ENCODE data around the gene SLC5A2.
"Not testable (repeated sequence)": the region's sequence is repeated elsewhere in the genome, so short reads cannot be mapped to it uniquely, and the experiment has no call there.

The SLC5A2 gene

DNA sequence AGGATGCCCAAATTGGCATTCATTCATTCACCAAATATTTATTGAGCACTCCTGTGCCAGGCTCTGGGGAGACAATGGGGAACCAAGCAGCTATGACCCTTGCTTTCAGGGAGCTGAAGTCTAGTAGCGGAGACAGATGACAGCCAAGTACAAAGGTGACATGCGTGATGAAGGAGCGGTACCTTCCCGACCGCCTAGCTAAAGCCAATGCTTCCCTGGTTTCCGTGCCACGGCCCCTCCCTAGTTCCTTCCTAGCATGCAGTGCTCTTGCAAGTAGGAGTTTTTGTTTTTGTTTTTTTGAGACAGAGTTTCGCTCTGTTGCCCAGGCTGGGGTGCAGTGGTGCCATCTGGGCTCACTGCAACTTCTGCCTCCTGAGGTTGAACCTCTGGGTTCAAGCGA lies 3.2 kb upstream of the SLC5A2 start:
- TF ChIP-seq, protein P1, sequence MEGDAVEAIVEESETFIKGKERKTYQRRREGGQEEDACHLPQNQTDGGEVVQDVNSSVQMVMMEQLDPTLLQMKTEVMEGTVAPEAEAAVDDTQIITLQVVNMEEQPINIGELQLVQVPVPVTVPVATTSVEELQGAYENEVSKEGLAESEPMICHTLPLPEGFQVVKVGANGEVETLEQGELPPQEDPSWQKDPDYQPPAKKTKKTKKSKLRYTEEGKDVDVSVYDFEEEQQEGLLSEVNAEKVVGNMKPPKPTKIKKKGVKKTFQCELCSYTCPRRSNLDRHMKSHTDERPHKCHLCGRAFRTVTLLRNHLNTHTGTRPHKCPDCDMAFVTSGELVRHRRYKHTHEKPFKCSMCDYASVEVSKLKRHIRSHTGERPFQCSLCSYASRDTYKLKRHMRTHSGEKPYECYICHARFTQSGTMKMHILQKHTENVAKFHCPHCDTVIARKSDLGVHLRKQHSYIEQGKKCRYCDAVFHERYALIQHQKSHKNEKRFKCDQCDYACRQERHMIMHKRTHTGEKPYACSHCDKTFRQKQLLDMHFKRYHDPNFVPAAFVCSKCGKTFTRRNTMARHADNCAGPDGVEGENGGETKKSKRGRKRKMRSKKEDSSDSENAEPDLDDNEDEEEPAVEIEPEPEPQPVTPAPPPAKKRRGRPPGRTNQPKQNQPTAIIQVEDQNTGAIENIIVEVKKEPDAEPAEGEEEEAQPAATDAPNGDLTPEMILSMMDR (IDR thresholded peaks at IDR 0.05; ENCODE audit: low read length), result no peak
- TF ChIP-seq EZH2phosphoT487 (IDR thresholded peaks at IDR 0.05; ENCODE audit: low read length), result no peak
- TF ChIP-seq EZH2 (optimal IDR thresholded peaks at IDR 0.05; ENCODE audit: low read depth, low read length), result no peak
- H2AFZ ChIP-seq (ENCODE audit: low read length), result no peak overlapping the region
- no peaks in the 10 kb centered on the region for H3K79me2 ChIP-seq (ENCODE audit: low read length)
- peaks cover 23% of the 10 kb centered on the region; the same call in 1 of the 2 replicates for H3K27me3 ChIP-seq (replicated peaks; ENCODE audit: insufficient read depth, low read length)
- H3K9ac ChIP-seq (ENCODE audit: low read length), result no peak overlapping the region
- no peaks in the 10 kb centered on the region for H3K9me2 ChIP-seq (replicated peaks; ENCODE audit: insufficient read depth, low read length)
- H3K4me3 ChIP-seq (ENCODE audit: low read length), result no peak overlapping the region
- H3K9me3 ChIP-seq (replicated peaks; ENCODE audit: insufficient read depth, low read length), result no peaks in the 10 kb centered on the region
- no peaks in the 10 kb centered on the region for H3K4me1 ChIP-seq (ENCODE audit: low read length)
- no peaks in the 10 kb centered on the region for H4K20me1 ChIP-seq (ENCODE audit: insufficient read depth, low read length)
- DNase-seq, result no peak
- no peaks in the 10 kb centered on the region for H3F3A ChIP-seq (ENCODE audit: insufficient read depth, low read length)
- H3K4me2 ChIP-seq (ENCODE audit: low read depth, low read length), result no peak overlapping the region
- no peaks in the 10 kb centered on the region for H3K36me3 ChIP-seq (replicated peaks; ENCODE audit: insufficient read depth, low read length)
- H3K27ac ChIP-seq (ENCODE audit: low read length), result no peak overlapping the region

DNA sequence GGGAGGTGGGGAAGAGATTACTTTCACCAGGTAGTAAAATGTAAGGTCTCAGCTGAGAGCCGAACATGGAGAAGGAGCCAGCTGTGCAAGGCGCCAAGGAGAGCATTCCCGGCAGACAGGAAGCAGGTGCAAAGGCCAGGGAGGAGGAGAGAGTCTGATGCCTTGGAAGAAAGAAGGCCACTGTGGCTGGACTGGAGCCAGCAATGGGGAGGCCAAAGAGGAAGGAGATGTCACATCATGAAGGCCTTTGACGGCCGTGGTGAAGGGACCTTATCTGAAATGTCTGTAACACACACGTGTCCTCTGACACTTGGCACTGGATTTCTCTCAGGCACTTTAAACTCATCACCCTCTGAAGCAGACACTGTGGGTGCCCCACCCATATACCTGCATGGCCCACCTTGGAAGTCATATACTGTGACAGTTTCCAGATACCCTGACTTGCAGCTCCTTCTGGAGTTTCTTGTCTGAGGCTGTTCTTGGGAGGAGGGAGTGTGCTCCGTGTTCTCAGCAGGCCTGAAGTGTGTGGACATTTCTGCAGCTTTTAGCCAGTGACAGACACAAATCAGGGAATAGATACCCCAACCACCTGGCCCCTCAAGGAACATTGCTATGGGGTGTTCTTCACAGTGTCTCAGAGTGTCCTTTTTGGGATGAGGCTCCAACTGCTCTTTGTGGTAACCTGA lies 1.9 kb upstream of the SLC5A2 start:
- no peaks in the 10 kb centered on the region for H3K36me3 ChIP-seq (replicated peaks; ENCODE audit: insufficient read depth, low read length)
- TF ChIP-seq, protein P1 (IDR thresholded peaks at IDR 0.05; ENCODE audit: low read length), result no peak
- no peak for TF ChIP-seq EZH2phosphoT487 (IDR thresholded peaks at IDR 0.05; ENCODE audit: low read length)
- no peak for TF ChIP-seq EZH2 (optimal IDR thresholded peaks at IDR 0.05; ENCODE audit: low read depth, low read length)
- H3K9me2 ChIP-seq (replicated peaks; ENCODE audit: insufficient read depth, low read length), result no peaks in the 10 kb centered on the region
- H4K20me1 ChIP-seq (ENCODE audit: insufficient read depth, low read length), result no peaks in the 10 kb centered on the region
- H3K27ac ChIP-seq (ENCODE audit: low read length), result no peak overlapping the region
- no peaks in the 10 kb centered on the region for H3F3A ChIP-seq (ENCODE audit: insufficient read depth, low read length)
- no peaks in the 10 kb centered on the region for H3K79me2 ChIP-seq (ENCODE audit: low read length)
- no peak overlapping the region for H3K4me3 ChIP-seq (ENCODE audit: low read length)
- H3K9ac ChIP-seq (ENCODE audit: low read length), result no peak overlapping the region
- H3K4me2 ChIP-seq (ENCODE audit: low read depth, low read length), result no peak overlapping the region
- no peaks in the 10 kb centered on the region for H3K4me1 ChIP-seq (ENCODE audit: low read length)
- no peak overlapping the region for H2AFZ ChIP-seq (ENCODE audit: low read length)
- no peaks in the 10 kb centered on the region for H3K9me3 ChIP-seq (replicated peaks; ENCODE audit: insufficient read depth, low read length)
- 0 out of 2 replicates have a peak, but pooled peaks cover 13% of the 10 kb centered on the region for H3K27me3 ChIP-seq (replicated peaks; ENCODE audit: insufficient read depth, low read length)
- no peak for DNase-seq

DNA sequence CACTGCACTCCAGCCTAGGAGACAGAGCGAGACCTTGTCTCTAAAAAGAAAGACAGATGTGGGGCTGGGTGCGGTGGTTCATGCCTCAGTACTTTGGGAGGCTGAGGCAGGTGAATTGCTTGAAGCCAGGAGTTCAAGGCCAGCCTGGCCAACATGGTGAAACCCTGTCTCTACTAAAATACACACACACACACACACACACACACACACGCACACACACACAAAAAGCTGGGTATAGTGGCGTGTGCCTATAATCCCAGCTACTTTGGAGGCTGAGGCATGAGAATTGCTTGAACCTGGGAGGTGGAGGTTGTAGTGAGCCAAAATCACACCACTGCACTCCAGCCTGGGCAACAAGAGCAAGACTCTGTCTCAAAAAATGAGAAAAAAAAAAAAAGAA lies 1.1 kb downstream of the SLC5A2 start:
- not testable (repeated sequence) for H3K36me3 ChIP-seq (replicated peaks; ENCODE audit: insufficient read depth, low read length); H3K27ac ChIP-seq (ENCODE audit: low read length); H3K9me2 ChIP-seq (replicated peaks; ENCODE audit: insufficient read depth, low read length); H3K79me2 ChIP-seq (ENCODE audit: low read length); H3K4me3 ChIP-seq (ENCODE audit: low read length); DNase-seq; H3K4me1 ChIP-seq (ENCODE audit: low read length); H3K4me2 ChIP-seq (ENCODE audit: low read depth, low read length); H3K9ac ChIP-seq (ENCODE audit: low read length); H2AFZ ChIP-seq (ENCODE audit: low read length); H3F3A ChIP-seq (ENCODE audit: insufficient read depth, low read length); H3K9me3 ChIP-seq (replicated peaks; ENCODE audit: insufficient read depth, low read length); H4K20me1 ChIP-seq (ENCODE audit: insufficient read depth, low read length)
- 0 out of 2 replicates have a peak, but pooled peaks cover 10% of the 10 kb centered on the region for H3K27me3 ChIP-seq (replicated peaks; ENCODE audit: insufficient read depth, low read length)

DNA sequence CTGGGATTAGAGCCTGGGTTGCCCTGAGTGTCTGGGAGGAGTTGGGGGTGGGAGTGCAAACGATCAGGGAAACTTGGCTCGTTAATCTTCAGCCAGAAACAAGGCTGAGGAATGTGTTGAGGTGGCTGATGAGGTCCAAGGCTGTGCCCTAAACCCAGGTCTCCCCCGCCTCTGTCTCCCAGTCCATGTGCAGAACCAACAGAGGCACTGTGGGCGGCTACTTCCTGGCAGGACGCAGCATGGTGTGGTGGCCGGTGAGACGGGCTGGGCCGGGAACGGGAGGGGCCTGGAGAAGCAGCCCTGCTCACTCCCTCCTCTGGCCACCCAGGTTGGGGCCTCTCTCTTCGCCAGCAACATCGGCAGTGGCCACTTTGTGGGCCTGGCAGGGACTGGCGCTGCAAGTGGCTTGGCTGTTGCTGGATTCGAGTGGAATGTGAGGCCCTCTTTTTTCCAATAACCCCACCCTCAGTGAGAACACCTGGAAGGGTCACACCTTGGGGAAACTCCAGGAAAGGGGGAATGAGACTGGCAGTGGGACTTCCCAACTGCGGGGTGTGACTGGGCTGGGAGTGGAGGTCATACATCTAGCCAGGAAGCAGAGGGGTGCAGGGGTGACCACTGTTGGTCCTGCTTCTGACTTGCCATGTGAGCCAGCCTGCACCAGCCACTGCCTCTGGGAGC lies 1.7 kb downstream of the SLC5A2 start:
- H2AFZ ChIP-seq (ENCODE audit: low read length), result no peak overlapping the region
- no peaks in the 10 kb centered on the region for H3K9me2 ChIP-seq (replicated peaks; ENCODE audit: insufficient read depth, low read length)
- no peaks in the 10 kb centered on the region for H3K36me3 ChIP-seq (replicated peaks; ENCODE audit: insufficient read depth, low read length)
- no peaks in the 10 kb centered on the region for H3K79me2 ChIP-seq (ENCODE audit: low read length)
- TF ChIP-seq EZH2 (optimal IDR thresholded peaks at IDR 0.05; ENCODE audit: low read depth, low read length) (no peak), EZH2phosphoT487 (IDR thresholded peaks at IDR 0.05; ENCODE audit: low read length) (no peak)
- TF ChIP-seq, protein P1 (IDR thresholded peaks at IDR 0.05; ENCODE audit: low read length), result no peak
- no peaks in the 10 kb centered on the region for H4K20me1 ChIP-seq (ENCODE audit: insufficient read depth, low read length)
- no peaks in the 10 kb centered on the region for H3K4me1 ChIP-seq (ENCODE audit: low read length)
- no peak overlapping the region for H3K9ac ChIP-seq (ENCODE audit: low read length)
- no peaks in the 10 kb centered on the region for H3K9me3 ChIP-seq (replicated peaks; ENCODE audit: insufficient read depth, low read length)
- H3K4me3 ChIP-seq (ENCODE audit: low read length), result no peak overlapping the region
- DNase-seq, result no peak
- H3K4me2 ChIP-seq (ENCODE audit: low read depth, low read length), result no peak overlapping the region
- no peaks in the 10 kb centered on the region for H3F3A ChIP-seq (ENCODE audit: insufficient read depth, low read length)
- H3K27me3 ChIP-seq (replicated peaks; ENCODE audit: insufficient read depth, low read length), result 0 out of 2 replicates have a peak, but pooled peaks cover 10% of the 10 kb centered on the region
- no peak overlapping the region for H3K27ac ChIP-seq (ENCODE audit: low read length)
